ENCODE results near the gene FAM9A.

Gene FAM9A

GRCh38 chrX:8820910-8821527, 19.8 kb upstream of the FAM9A start:
- no peak for TF ChIP-seq CTCF (IDR thresholded peaks at IDR 0.05)

- peak; percentile 62 for TF ChIP-seq CTCF (IDR thresholded peaks at IDR 0.05)
Observed at GRCh38 chrX:8815460-8816065, 14.4 kb upstream of the FAM9A start.

- TF ChIP-seq CTCF (IDR thresholded peaks at IDR 0.05), result no peak
Observed at GRCh38 chrX:8813036-8813435, 11.9 kb upstream of the FAM9A start.

GRCh38 chrX:8811611-8812010, 10.4 kb upstream of the FAM9A start:
- no peak for TF ChIP-seq CTCF (IDR thresholded peaks at IDR 0.05)

- TF ChIP-seq CTCF (IDR thresholded peaks at IDR 0.05), result no peak
Observed at GRCh38 chrX:8808661-8809060, 7.5 kb upstream of the FAM9A start.

GRCh38 chrX:8805974-8806373, 4.8 kb upstream of the FAM9A start:
- TF ChIP-seq CTCF (IDR thresholded peaks at IDR 0.05), result no peak

- TF ChIP-seq CTCF (IDR thresholded peaks at IDR 0.05), result no peak
Observed at GRCh38 chrX:8805046-8805445, 3.9 kb upstream of the FAM9A start.

- no peak for TF ChIP-seq CTCF (IDR thresholded peaks at IDR 0.05)
Observed at GRCh38 chrX:8803326-8803725, 2.1 kb upstream of the FAM9A start.

Data from LNCAP (cell line).